Upper lobe of left lung (tissue), 4 donors: ENCODE data around the gene KLHL29.
A peak's percentile ranks its signal among the peaks of the same experiment; 100 is the strongest.

Experiments used
- CTCF ChIP-seq, 6 experiments: fragments of 450-650 bp in 4 of 6; fragments of 200-600 bp in 2 of 6; sonication (generic) in 2 of 6; IDR thresholded peaks; one replicate each; pipeline ENCODE4 v1.5.1; 2016 to 2019; ENCODE audit warnings: antibody characterized with exemption in 6 of 6
- POLR2A ChIP-seq, 4 donors: fragments of 450-650 bp; IDR thresholded peaks; one replicate each; pipeline ENCODE4 v1.5.1; 2016 to 2017; ENCODE audit warnings: antibody characterized with exemption in 4 of 4, mild to moderate bottlenecking in 2 of 4
- POLR2AphosphoS5 ChIP-seq, 2 donors: sonication (generic); formaldehyde crosslinking; IDR thresholded peaks; one replicate each; pipeline ENCODE4 v1.5.1; 2017; ENCODE audit warnings: antibody characterized with exemption in 2 of 2

GRCh38 chr2:23381084-23381483 is 3.9 kb upstream of the KLHL29 start:
- TF ChIP-seq CTCF (IDR thresholded peaks at IDR 0.05) (no peak), POLR2AphosphoS5 (IDR thresholded peaks at IDR 0.05) (peak; percentile 59 to 74), POLR2A (IDR thresholded peaks at IDR 0.05) (peak in 1 of 4 donors; percentile 30)
